Loucy (cell line): Measurements from ENCODE around the gene AKAP1.

Experiments used
- CTCF ChIP-seq: fragments of 200-600 bp; sonication (generic); conservative IDR thresholded peaks from 2 replicates; pipeline ENCODE4 v1.5.1; 2014; ENCODE audit warnings: mild to moderate bottlenecking, antibody characterized with exemption, low read length
- EZH2phosphoT487 ChIP-seq: fragments of 200-600 bp; IDR thresholded peaks from 2 replicates; pipeline ENCODE4 v1.6.1; 2018; ENCODE audit warnings: antibody characterized with exemption, mild to moderate bottlenecking, moderate library complexity, borderline replicate concordance

DNA sequence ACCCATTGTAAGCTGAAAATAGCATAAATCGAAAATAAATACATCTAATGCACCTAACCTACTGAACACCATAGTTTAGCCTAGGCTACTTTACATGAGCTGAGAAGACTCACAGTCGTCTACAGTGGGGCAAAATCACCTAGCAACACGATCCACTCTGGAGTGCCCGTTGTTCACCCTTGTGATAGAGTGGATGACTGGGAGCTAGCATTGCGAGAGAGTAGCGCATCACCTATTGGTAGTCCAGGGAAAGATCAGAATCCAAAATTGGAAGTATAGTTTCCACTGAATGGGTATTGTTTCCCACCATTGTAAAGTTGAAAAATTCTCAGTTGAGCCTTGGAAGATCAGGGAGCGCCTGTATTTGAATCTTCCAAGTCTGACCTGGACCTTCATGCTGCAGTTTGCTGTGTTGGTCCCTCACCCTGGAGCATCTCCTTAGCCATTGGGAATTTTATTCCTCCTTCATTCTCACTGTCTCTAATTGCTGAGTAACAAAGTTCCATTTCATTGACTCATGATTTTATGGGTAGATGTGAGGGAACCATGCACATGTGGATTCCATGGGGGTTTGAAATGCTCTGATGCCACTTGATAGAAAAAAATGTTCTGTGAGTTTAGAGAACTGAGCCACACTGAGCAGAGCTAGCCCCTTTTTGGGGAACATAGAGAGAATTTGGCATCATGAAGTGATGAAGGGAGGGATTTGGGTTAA lies 19.6 kb downstream of the AKAP1 start:
- TF ChIP-seq CTCF, result no peak
- no peak for TF ChIP-seq EZH2phosphoT487
